GM12878 (cell line): Measurements from ENCODE around the gene EEF1A1. TPM values are rescaled to one million over a fixed set of nuclear protein-coding genes. Genes with fewer than 3 reads are reported as not detected.

Source experiments
- ATAC-seq: fragments of 200-7000 bp; cut with Tn5 transposase; 3 replicates; pipeline ENCODE4 v1.9.1; 2020; ENCODE audit warnings: mild to moderate bottlenecking, moderate library complexity
- BruUV-seq: library from RNA; stranded (reverse); fragments of 400-500 nt; replicated peaks from 2 replicates; lab custom pipeline; 2021; lab: Mats Ljungman, UMichigan
- CTCF ChIA-PET: fragments of 300-600 bp; sonication (Branson Sonifier 250); formaldehyde crosslinking; extraction: SDS; loops from one replicate; lab custom pipeline; 2021; ENCODE audit warnings: inconsistent platforms; lab: Yijun Ruan, JAX
- POLR2A ChIA-PET: fragments of 350-600 bp; formaldehyde crosslinking; extraction: SDS; loops from one replicate; lab custom pipeline; 2021; ENCODE audit warnings: inconsistent platforms; lab: Charles Lee
- RAD21 ChIA-PET: fragments of 300-600 bp; sonication (Branson Sonifier 250); formaldehyde crosslinking; loops from one replicate; lab custom pipeline; 2023; ENCODE audit warnings: antibody characterized with exemption; ENCODE audit not compliant: unreplicated experiment; lab: Charles Lee
- SMC1A ChIA-PET: fragments of 300-600 bp; sonication (Branson Sonifier 250); formaldehyde crosslinking; loops from one replicate; lab custom pipeline; 2023; ENCODE audit not compliant: unreplicated experiment, uncharacterized antibody; lab: Charles Lee
- DNase-seq: peaks from one replicate; pipeline ENCODE4 v3.0.0-alpha.2; 2011; ENCODE audit warnings: low read depth, low spot score
- FAIRE-seq: peaks from 3 replicates; lab custom pipeline; 2011; peaks lifted over from hg19 to GRCh38; lab: Jason Lieb, UNC
- H2AFZ ChIP-seq: 2 replicates; pipeline ENCODE4 v1.6.0; 2011; ENCODE audit warnings: low read depth, low read length, control low read depth; ENCODE audit not compliant: control insufficient read depth
- H3K27ac ChIP-seq: 2 replicates; pipeline ENCODE4 v1.5.1; 2011; ENCODE audit warnings: control low read depth; ENCODE audit not compliant: control insufficient read depth, insufficient read depth
- H3K27me3 ChIP-seq, 2 experiments: replicated peaks in 1 of 2; 2 replicates each; pipeline versions ENCODE4 v1.6.0 to v1.6.1; 2011; ENCODE audit warnings: low read length in 1 of 2; ENCODE audit not compliant: control insufficient read depth in 2 of 2, insufficient read depth in 2 of 2
- H3K36me3 ChIP-seq, 2 experiments: 2 replicates each; pipeline ENCODE4 v1.5.1; 2011; ENCODE audit warnings: low read length in 1 of 2; ENCODE audit not compliant: control insufficient read depth in 2 of 2, insufficient read depth in 2 of 2
- H3K4me1 ChIP-seq: 2 replicates; pipeline ENCODE4 v1.6.1; 2011; ENCODE audit warnings: mild to moderate bottlenecking, low read length, moderate library complexity, mixed read lengths; ENCODE audit not compliant: control insufficient read depth, insufficient read depth
- H3K4me2 ChIP-seq: 2 replicates; pipeline ENCODE4 v1.6.0; 2011; ENCODE audit warnings: control low read depth; ENCODE audit not compliant: control insufficient read depth, insufficient read depth
- H3K4me3 ChIP-seq: fragments of 200-600 bp; sonication (generic); 2 replicates; pipeline ENCODE4 v1.5.1; 2016
- H3K79me2 ChIP-seq: 2 replicates; pipeline ENCODE4 v1.6.0; 2011; ENCODE audit warnings: low read length; ENCODE audit not compliant: control insufficient read depth, insufficient read depth
- H3K9ac ChIP-seq: 2 replicates; pipeline ENCODE4 v1.8.0; 2011; ENCODE audit warnings: low read length, control low read depth, mixed read lengths; ENCODE audit not compliant: control insufficient read depth, insufficient read depth
- H3K9me3 ChIP-seq: replicated peaks from 3 replicates; pipeline ENCODE4 v1.5.1; 2011; ENCODE audit warnings: mild to moderate bottlenecking, low read length; ENCODE audit not compliant: control insufficient read depth, insufficient read depth
- H4K20me1 ChIP-seq: 2 replicates; pipeline ENCODE4 v1.6.0; 2011; ENCODE audit not compliant: control insufficient read depth, insufficient read depth
- CBX5 ChIP-seq: sonication (generic); IDR thresholded peaks from 2 replicates; pipeline ENCODE4 v1.6.1; 2016; ENCODE audit warnings: low read depth, moderate library complexity, mild to moderate bottlenecking, inconsistent platforms
- CHD4 ChIP-seq: fragments of 200-600 bp; sonication (generic); IDR thresholded peaks from 2 replicates; pipeline ENCODE4 v1.6.1; 2016; ENCODE audit warnings: mild to moderate bottlenecking
- EZH2 ChIP-seq: IDR thresholded peaks from 2 replicates; pipeline ENCODE4 v1.6.1; 2012; ENCODE audit warnings: low read depth, mild to moderate bottlenecking, control low read depth, inconsistent platforms, low read length, borderline replicate concordance; ENCODE audit not compliant: control insufficient read depth
- FOXM1 ChIP-seq: IDR thresholded peaks from 2 replicates; pipeline ENCODE4 v1.6.1; 2012; ENCODE audit warnings: low read depth, mild to moderate bottlenecking, inconsistent platforms, low read length, moderate library complexity
- HCFC1 ChIP-seq: fragments of 150-350 bp; IDR thresholded peaks from 2 replicates; pipeline ENCODE4 v1.6.1; 2014; ENCODE audit warnings: low read length
- IKZF1 ChIP-seq: fragments of 450-650 bp; conservative IDR thresholded peaks from 2 replicates; pipeline ENCODE4 v1.6.1; 2017; ENCODE audit warnings: antibody characterized with exemption, mild to moderate bottlenecking
- IKZF2 ChIP-seq, 2 experiments: fragments of 450-650 bp; IDR thresholded peaks; 2 replicates each; pipeline ENCODE4 v1.6.1; 2017; ENCODE audit warnings: mild to moderate bottlenecking in 2 of 2, moderate library complexity in 2 of 2
- JUNB ChIP-seq: IDR thresholded peaks from 2 replicates; pipeline ENCODE4 v1.6.1; 2016; ENCODE audit warnings: antibody characterized with exemption, mild to moderate bottlenecking
- MTA2 ChIP-seq: fragments of 450-650 bp; IDR thresholded peaks from 2 replicates; pipeline ENCODE4 v1.6.1; 2016; ENCODE audit warnings: low read depth, mild to moderate bottlenecking, moderate library complexity
- PAX8 ChIP-seq: fragments of 450-650 bp; IDR thresholded peaks from 2 replicates; pipeline ENCODE4 v1.6.1; 2017; ENCODE audit warnings: mild to moderate bottlenecking, moderate library complexity
- POLR2AphosphoS5 ChIP-seq: IDR thresholded peaks from 2 replicates; pipeline ENCODE4 v1.6.1; 2011; ENCODE audit warnings: mild to moderate bottlenecking, low read length, inconsistent platforms
- SREBF2 ChIP-seq: IDR thresholded peaks from 2 replicates; pipeline ENCODE4 v1.6.1; 2012; ENCODE audit warnings: mild to moderate bottlenecking, low read length
- WGBS: methylation state at CpG from one replicate; pipeline ENCODE4 v1.1.6; 2016; ENCODE audit warnings: low lambda C conversion rate; ENCODE audit not compliant: insufficient replicate concordance, insufficient coverage; ENCODE audit errors: missing lambda C conversion rate; 5-methylcytosine and 5-hydroxymethylcytosine counted together
- in situ Hi-C: fragments of 300-500 bp; cut with MboI; formaldehyde crosslinking; loops from 9 replicates; pipeline ENCODE4 v1.14.3; 2018; ENCODE audit warnings: mixed read lengths
- intact Hi-C: fragments of 100-400 bp; cut with micrococcal nuclease; formaldehyde crosslinking; loops from one replicate; pipeline ENCODE4 v1.14.2; 2022; ENCODE audit not compliant: unreplicated experiment
- polyA plus RNA-seq, 11 experiments: library from polyadenylated mRNA; depleted of rRNA in 4 of 11; unstranded in 6 of 11; stranded (reverse) in 5 of 11; fragments of >200 nt; fragmentation: Nextera tagmentation in 4 of 11; fragmentation: Illumina TruSeq in 1 of 11; extraction: Ambion mirVana in 4 of 11; extraction: Trizol in 1 of 11; gene quantifications; 1 replicate in 1 of 11; 2 replicates in 10 of 11; pipeline versions ENCODE4 v1.2.1 to v1.2.3, GENCODE V29; 2011 to 2016; ENCODE audit warnings: inconsistent platforms in 2 of 11, missing spikeins in 2 of 11, low read depth in 1 of 11
- total RNA-seq, 4 experiments: library from RNA; depleted of rRNA in 3 of 4; stranded (reverse); fragments of >200 nt in 3 of 4; fragmentation: Illumina TruSeq in 1 of 4; extraction: Trizol in 1 of 4; gene quantifications; 2 replicates each; pipeline versions ENCODE4 v1.2.1 to v1.2.3, GENCODE V29; 2013 to 2021
- TF ChIP-seq, protein P1 (sequence below): IDR thresholded peaks from 2 replicates; pipeline ENCODE4 v1.6.1; 2011; ENCODE audit warnings: mild to moderate bottlenecking, low read depth, low read length, moderate library complexity; ENCODE audit not compliant: insufficient replicate concordance
- TF ChIP-seq, protein P2 (sequence below): fragments of 450-650 bp; IDR thresholded peaks from 2 replicates; pipeline ENCODE4 v1.6.1; 2014; ENCODE audit warnings: mild to moderate bottlenecking
- TF ChIP-seq, protein P3 (sequence below): fragments of 450-650 bp; IDR thresholded peaks from 2 replicates; pipeline ENCODE4 v1.6.1; 2016; ENCODE audit warnings: mild to moderate bottlenecking
- TF ChIP-seq, protein P4 (sequence below): fragments of 450-650 bp; IDR thresholded peaks from 2 replicates; pipeline ENCODE4 v1.6.1; 2017; ENCODE audit warnings: low read depth, mild to moderate bottlenecking, moderate library complexity
- TF ChIP-seq, protein P5 (sequence below): IDR thresholded peaks from 2 replicates; pipeline ENCODE4 v1.6.1; 2012; ENCODE audit warnings: low read length, inconsistent platforms

Gene EEF1A1
- total and polyA plus RNA-seq, 10 of the 15 experiments (the other 5 are each of a cell fraction or from before 2014, with no cell fraction given), result 4,214 to 18,090 (median 14,132) TPM

DNA sequence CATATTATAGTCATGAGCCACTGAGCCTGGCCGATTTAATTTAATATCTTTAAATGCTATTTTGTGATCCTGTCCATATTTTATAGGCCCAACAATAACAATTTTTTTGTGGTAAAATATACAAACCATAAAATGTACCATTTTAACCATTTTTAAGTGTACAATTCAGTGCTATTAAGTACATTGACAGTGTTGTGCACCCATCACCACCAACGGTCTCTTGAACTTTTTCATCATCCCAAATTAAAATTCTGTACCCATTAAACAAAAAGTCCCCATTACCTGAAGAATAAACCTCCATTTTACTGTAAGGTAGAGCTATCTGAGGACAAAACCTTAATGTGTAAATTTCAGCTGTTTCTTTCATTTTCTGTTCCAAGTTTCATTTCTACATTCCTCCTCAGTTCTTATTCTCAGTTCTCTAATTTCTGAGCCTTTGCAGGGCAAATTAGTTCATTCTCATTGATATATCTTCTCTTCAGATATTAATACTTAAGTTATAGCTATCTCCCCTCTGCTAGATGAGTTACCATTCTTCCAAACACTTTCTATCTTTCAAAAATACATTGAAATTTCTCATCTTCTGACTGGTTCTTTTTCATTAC is 49.0 kb downstream of the EEF1A1 start:
- Histone ChIP-seq H3K9me3 (no peaks in the 10 kb centered on the region), H3K9ac (peak overlapping the region; percentile 13; the same call in 1 of the 2 replicates), H3K4me3 (peak overlapping the region; percentile 48; the same call in 1 of the 2 replicates), H3K27ac (peak overlapping the region; percentile 90), H3K27me3 (no peaks in the 10 kb centered on the region), H3K4me1 (peaks cover 15% of the 10 kb centered on the region), H4K20me1 (no peaks in the 10 kb centered on the region), H2AFZ (no peak overlapping the region; the same call in 1 of the 2 replicates), H3K79me2 (no peaks in the 10 kb centered on the region), H3K36me3 (peaks cover 0 to 20% of the 10 kb centered on the region in 2 experiments; a peak in 3 of 4 replicates), H3K4me2 (peak overlapping the region; percentile 75)
- 0% methylated on average over 2 of the region's 2 CpGs for WGBS
- ChIA-PET POLR2A (interaction anchor here (0.8 to 3.4 kb wide), 8 partner anchors 10 to 183 kb away, joined by 3 to 32 read pairs (median 8); partner anchors contain the start of genes CGAS, EEF1A1 and MTO1), CTCF (interaction anchor here (0.5 to 2.7 kb wide), 12 partner anchors 10 to 1839 kb away, joined by 3 to 27 read pairs (median 4); partner anchors contain the start of genes CGAS, EEF1A1 and MTO1), RAD21 (interaction anchor here (0.7 to 3.0 kb wide), 22 partner anchors 10 to 181 kb away, joined by 3 to 44 read pairs (median 4); partner anchors contain the start of genes CGAS, MTO1 and SLC17A5), SMC1A (interaction anchor here (0.6 to 4.3 kb wide), 23 partner anchors 9 to 160 kb away, joined by 3 to 54 read pairs (median 4); partner anchors contain the start of genes CGAS, EEF1A1 and MTO1)
- peak; percentile 98 for ATAC-seq
- peak; percentile 58 for DNase-seq
- intact Hi-C loops, result loop anchor here (2.0 kb wide), 1 partner anchor 49 kb away; the partner anchor contains the start of gene EEF1A1
- FAIRE-seq, result peak; percentile 93
- no TSS peak for BruUV-seq
- in situ Hi-C loops, result no loop called here
- TF ChIP-seq SREBF2 (no peak), CHD4 (no peak), FOXM1 (0 out of 2 replicates have a peak, but pooled peaks have one; percentile 51), CBX5 (no peak), POLR2AphosphoS5 (no peak), IKZF1 (no peak), EZH2 (no peak), IKZF2 (IDR thresholded peaks at IDR 0.05) (peak in 1 of 2 experiments; percentile 46; a peak in 3 of 4 replicates), JUNB (peak; percentile 46), MTA2 (peak; percentile 85), PAX8 (no peak), HCFC1 (no peak)
- TF ChIP-seq, protein P1, sequence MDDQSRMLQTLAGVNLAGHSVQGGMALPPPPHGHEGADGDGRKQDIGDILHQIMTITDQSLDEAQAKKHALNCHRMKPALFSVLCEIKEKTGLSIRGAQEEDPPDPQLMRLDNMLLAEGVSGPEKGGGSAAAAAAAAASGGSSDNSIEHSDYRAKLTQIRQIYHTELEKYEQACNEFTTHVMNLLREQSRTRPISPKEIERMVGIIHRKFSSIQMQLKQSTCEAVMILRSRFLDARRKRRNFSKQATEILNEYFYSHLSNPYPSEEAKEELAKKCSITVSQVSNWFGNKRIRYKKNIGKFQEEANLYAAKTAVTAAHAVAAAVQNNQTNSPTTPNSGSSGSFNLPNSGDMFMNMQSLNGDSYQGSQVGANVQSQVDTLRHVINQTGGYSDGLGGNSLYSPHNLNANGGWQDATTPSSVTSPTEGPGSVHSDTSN, result no peak
- TF ChIP-seq, protein P2, sequence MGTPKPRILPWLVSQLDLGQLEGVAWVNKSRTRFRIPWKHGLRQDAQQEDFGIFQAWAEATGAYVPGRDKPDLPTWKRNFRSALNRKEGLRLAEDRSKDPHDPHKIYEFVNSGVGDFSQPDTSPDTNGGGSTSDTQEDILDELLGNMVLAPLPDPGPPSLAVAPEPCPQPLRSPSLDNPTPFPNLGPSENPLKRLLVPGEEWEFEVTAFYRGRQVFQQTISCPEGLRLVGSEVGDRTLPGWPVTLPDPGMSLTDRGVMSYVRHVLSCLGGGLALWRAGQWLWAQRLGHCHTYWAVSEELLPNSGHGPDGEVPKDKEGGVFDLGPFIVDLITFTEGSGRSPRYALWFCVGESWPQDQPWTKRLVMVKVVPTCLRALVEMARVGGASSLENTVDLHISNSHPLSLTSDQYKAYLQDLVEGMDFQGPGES, result no peak
- TF ChIP-seq, protein P3, sequence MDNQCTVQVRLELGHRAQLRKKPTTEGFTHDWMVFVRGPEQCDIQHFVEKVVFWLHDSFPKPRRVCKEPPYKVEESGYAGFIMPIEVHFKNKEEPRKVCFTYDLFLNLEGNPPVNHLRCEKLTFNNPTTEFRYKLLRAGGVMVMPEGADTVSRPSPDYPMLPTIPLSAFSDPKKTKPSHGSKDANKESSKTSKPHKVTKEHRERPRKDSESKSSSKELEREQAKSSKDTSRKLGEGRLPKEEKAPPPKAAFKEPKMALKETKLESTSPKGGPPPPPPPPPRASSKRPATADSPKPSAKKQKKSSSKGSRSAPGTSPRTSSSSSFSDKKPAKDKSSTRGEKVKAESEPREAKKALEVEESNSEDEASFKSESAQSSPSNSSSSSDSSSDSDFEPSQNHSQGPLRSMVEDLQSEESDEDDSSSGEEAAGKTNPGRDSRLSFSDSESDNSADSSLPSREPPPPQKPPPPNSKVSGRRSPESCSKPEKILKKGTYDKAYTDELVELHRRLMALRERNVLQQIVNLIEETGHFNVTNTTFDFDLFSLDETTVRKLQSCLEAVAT, result no peak
- TF ChIP-seq, protein P4, sequence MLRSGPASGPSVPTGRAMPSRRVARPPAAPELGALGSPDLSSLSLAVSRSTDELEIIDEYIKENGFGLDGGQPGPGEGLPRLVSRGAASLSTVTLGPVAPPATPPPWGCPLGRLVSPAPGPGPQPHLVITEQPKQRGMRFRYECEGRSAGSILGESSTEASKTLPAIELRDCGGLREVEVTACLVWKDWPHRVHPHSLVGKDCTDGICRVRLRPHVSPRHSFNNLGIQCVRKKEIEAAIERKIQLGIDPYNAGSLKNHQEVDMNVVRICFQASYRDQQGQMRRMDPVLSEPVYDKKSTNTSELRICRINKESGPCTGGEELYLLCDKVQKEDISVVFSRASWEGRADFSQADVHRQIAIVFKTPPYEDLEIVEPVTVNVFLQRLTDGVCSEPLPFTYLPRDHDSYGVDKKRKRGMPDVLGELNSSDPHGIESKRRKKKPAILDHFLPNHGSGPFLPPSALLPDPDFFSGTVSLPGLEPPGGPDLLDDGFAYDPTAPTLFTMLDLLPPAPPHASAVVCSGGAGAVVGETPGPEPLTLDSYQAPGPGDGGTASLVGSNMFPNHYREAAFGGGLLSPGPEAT, result peak; percentile 87; the same call in 1 of the 2 replicates
- TF ChIP-seq, protein P5, sequence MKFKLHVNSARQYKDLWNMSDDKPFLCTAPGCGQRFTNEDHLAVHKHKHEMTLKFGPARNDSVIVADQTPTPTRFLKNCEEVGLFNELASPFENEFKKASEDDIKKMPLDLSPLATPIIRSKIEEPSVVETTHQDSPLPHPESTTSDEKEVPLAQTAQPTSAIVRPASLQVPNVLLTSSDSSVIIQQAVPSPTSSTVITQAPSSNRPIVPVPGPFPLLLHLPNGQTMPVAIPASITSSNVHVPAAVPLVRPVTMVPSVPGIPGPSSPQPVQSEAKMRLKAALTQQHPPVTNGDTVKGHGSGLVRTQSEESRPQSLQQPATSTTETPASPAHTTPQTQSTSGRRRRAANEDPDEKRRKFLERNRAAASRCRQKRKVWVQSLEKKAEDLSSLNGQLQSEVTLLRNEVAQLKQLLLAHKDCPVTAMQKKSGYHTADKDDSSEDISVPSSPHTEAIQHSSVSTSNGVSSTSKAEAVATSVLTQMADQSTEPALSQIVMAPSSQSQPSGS, result peak; percentile 79
